ENCODE results near the gene CHRM2. TPM values are rescaled to one million over a fixed set of nuclear protein-coding genes. Genes with fewer than 3 reads are reported as not detected.
A peak's percentile ranks its signal among the peaks of the same experiment; 100 is the strongest.

Gene CHRM2
- total RNA-seq, 1 donor from 2014 or later = 72.1 TPM

Small RNA genes lying within 50 kb of the gene (microRNA-seq; reads per million reads assigned to microRNA genes)
- 245 reads per million, percentile 65 among the genes with 10 or more reads in this experiment for gene MIR490
